GM13977 (cell line): ENCODE results near the gene TMC6.
"Not testable (repeated sequence)": the region's sequence is repeated elsewhere in the genome, so short reads cannot be mapped to it uniquely, and the experiment has no call there.

Experiments used
- DNase-seq: peaks from one replicate; pipeline ENCODE4 v3.0.0; 2012; ENCODE audit warnings: low spot score
- CTCF ChIP-seq: IDR thresholded peaks from 2 replicates; pipeline ENCODE4 v1.5.1; 2012; ENCODE audit warnings: mild to moderate bottlenecking, control low read depth; ENCODE audit not compliant: insufficient read depth; ENCODE audit errors: extremely low read depth, missing control alignments
- in situ Hi-C: fragments of 300-500 bp; cut with MboI; formaldehyde crosslinking; loops from one replicate; pipeline ENCODE4 v1.12.0; 2022; ENCODE audit warnings: low sequenced_read_pairs, low pct_unique_long_range_greater_than_20kb, mixed read lengths, inconsistent platforms; ENCODE audit not compliant: unreplicated experiment

The TMC6 gene

DNA sequence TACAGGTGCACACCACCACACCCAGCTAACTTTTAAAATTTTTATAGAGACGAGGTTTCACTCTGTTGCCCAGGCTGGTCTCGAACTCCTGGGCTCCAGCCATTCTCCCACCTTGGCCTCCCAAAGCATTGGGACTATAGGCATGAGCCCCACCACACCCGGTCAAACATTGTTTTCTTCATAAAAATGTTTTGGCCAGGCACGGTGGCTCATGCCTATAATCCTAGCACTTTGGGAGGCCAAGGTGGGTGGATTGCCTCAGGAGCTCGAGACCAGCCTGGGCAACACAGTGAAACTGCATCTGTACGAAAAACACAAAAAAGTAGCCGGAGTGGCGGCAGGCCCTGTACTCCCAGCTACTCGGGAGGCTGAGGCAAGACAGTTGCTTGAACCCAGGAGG is 12.1 kb downstream of the TMC6 start:
- in situ Hi-C loops: no loop called here
- no peak for DNase-seq
- no peak for TF ChIP-seq CTCF

GRCh38 chr17:78115803-78116202 is 12.8 kb downstream of the TMC6 start:
- in situ Hi-C loops, DNase-seq: not testable (repeated sequence)

DNA sequence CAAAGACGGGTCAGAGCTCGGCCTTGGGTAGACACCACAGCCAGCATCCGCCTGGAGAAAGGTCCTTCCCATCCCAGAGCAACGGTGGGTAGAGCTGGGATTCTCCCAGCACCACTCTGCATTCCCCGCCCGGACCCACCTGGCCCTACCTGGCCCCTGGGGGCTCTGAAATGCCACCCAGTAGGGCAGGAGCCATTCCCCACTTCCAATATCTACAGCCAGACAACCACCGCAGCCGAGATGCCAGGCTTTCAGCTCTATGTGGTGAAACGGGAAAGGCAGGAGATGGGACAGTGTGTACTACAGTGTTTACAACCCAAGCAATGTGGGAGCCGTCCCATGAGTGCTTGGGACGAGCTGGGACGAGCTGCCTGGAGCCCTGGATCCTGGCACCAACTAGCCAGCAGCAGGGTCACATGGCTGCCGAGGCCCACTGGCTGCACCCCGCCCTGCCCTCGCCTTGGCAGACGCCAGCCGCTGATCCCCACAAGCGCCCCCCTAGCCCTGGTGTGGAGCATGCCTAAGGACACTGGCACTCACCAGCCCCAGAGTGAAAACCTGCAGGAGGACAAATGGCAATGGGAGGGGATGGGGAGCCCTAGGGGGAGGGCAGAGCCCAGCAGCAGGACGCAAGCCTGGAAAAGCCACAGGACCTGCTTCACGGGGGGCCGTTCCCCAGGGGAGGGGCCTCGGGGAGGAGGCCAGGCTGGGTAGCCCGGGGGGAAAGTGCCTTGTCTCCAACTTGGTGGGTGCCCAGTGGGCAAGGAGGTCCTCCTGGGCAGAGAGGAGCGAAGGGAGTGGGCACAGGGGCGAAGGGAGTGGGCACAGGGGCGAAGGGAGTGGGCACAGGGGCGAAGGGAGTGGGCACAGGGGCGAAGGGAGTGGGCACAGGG is 13.5 kb downstream of the TMC6 start:
- no peak for TF ChIP-seq CTCF

GRCh38 chr17:78113804-78114785 is 14.5 kb downstream of the TMC6 start:
- DNase-seq: peak; percentile 74
- TF ChIP-seq CTCF: no peak
- in situ Hi-C loops: no loop called here

More for the DNA sequence above, 13.5 kb downstream of the TMC6 start:
- no peak for DNase-seq
- in situ Hi-C loops: no loop called here

DNA sequence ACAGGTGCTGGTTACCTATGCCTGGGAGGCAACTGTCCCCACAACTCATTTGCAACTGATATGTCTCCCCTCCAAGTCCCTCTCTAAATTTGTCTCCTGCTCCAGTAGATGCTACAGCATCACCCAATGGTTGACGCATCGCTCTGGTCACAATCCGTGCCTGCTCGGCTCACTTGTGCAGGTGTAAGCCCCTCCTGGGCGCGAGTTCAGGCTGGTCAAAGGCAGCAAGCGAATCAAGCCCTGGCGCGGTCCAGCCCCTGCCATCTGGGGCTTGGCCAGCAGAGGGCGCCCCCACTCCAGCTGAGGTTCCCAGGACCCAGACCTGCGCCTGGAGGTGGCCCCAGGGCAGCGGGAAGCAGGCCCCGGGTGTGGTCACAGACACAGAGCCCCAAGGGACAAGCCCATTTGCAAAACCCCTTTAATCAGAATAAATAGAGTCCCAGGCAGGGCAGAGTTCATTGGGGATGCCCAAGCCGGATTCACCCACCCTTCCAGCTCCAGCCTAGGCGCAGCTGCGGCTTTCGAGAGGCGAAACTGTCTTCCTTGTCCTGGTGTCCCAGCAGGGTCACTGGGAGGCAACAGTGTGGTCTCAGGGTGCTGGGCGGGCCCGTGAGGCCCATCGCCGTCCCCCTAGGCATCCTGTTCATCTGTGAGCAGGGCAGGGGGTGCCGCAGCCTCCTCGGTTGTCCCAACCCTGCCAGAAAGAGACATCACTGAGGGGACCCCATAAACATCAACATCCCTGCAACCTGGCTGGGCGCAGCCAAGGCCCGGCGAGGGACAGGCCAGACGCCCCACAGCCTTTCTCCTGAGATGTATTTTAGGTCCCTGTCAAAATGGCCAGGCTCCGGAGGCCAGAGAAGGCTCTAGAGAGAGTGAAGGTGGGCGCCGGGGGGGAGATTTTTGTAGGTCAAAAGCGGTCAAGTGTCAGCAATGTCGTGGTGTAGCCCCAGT is 15.8 kb downstream of the TMC6 start:
- in situ Hi-C loops: no loop called here
- peak; percentile 90 for DNase-seq
- TF ChIP-seq CTCF: peak; percentile 97

DNA sequence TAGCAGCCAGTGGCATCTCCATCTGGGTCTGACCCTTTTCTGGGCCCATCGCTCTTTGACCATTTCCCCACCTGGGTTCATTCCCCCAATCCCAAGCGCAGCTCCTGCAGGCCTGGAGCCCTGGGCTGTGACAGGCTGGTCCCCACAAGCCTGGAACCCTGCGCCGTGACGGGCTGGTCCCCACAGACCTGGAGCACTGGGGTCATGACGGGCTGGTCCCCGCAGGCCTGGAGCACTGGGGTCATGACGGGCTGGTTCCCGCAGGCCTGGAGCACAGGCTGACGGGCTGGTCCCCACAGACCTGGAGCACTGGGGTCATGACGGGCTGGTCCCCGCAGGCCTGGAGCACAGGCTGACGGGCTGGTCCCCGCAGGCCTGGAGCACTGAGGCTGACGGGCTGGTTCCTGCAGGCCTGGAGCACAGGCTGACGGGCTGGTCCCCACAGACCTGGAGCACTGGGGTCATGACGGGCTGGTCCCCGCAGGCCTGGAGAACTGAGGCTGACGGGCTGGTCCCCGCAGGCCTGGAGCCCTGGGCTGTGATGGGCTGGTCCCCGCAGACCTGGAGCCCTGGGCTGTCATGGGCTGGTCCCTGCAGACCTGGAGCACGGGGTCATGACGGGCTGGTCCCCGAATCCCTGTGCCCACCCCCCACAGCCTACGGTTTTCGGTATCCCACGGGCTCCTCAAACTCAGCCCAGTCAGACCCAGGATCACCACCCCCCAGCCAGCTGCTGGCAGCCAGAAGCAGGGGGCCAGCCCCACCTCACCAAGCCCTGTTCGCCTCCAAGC is 16.6 kb downstream of the TMC6 start:
- TF ChIP-seq CTCF: peak; percentile 23
- in situ Hi-C loops: no loop called here
- no peak for DNase-seq
